ENCODE measurements around the gene DPEP2.
"Not testable (repeated sequence)": the region's sequence is repeated elsewhere in the genome, so short reads cannot be mapped to it uniquely, and the experiment has no call there.

The DPEP2 gene

GRCh38 chr16:67977005-67977404 is 22.3 kb downstream of the DPEP2 start:
- Histone ChIP-seq H4K8ac (ENCODE audit: low read depth, low read length) (no peak overlapping the region), H3K4me3 (ENCODE audit: low read length) (no peak overlapping the region), H3K79me1 (ENCODE audit: low read length) (no peaks in the 10 kb centered on the region), H2BK5ac (ENCODE audit: low read length) (no peak overlapping the region), H3K4me2 (ENCODE audit: low read length) (no peak overlapping the region), H3K79me2 (ENCODE audit: control insufficient read depth, insufficient read depth, low read length) (no peaks in the 10 kb centered on the region), H3K36me3 (ENCODE audit: control insufficient read depth, insufficient read depth, low read length) (no peaks in the 10 kb centered on the region), H2BK120ac (ENCODE audit: low read depth, low read length) (no peak overlapping the region), H3K4me1 (ENCODE audit: control insufficient read depth, low read depth, low read length) (no peaks in the 10 kb centered on the region), H3K27ac (ENCODE audit: low read depth, low read length) (no peak overlapping the region), H3K27me3 (ENCODE audit: insufficient read depth, low read length, poor library complexity) (no peaks in the 10 kb centered on the region), H3K23ac (ENCODE audit: low read length) (no peak overlapping the region), H3K18ac (ENCODE audit: low read length) (no peak overlapping the region), H3K4ac (ENCODE audit: low read depth, low read length) (no peak overlapping the region), H3K56ac (ENCODE audit: low read length) (no peak overlapping the region), H2BK15ac (replicated peaks; ENCODE audit: low read depth) (no peak overlapping the region), H3K9ac (ENCODE audit: low read length) (no peak overlapping the region), H2AK5ac (ENCODE audit: low read length) (no peak overlapping the region), H4K5ac (ENCODE audit: low read length) (no peak overlapping the region)
- WGBS (ENCODE audit: extremely low coverage, insufficient coverage, low lambda C conversion rate), result no CpG with 5 or more reads among the region's 5 CpGs
- no peak for DNase-seq

- no peak for DNase-seq
- Histone ChIP-seq H2BK5ac (ENCODE audit: low read length) (no peak overlapping the region), H3K56ac (ENCODE audit: low read length) (no peak overlapping the region), H3K4me2 (ENCODE audit: low read length) (no peak overlapping the region), H3K9ac (ENCODE audit: low read length) (no peak overlapping the region), H3K4me1 (ENCODE audit: control insufficient read depth, low read depth, low read length) (no peaks in the 10 kb centered on the region), H3K27ac (ENCODE audit: low read depth, low read length) (no peak overlapping the region), H3K79me1 (ENCODE audit: low read length) (no peaks in the 10 kb centered on the region), H3K4ac (ENCODE audit: low read depth, low read length) (no peak overlapping the region), H4K5ac (ENCODE audit: low read length) (no peak overlapping the region), H2BK120ac (ENCODE audit: low read depth, low read length) (no peak overlapping the region), H2AK5ac (ENCODE audit: low read length) (no peak overlapping the region), H3K27me3 (ENCODE audit: insufficient read depth, low read length, poor library complexity) (no peaks in the 10 kb centered on the region), H3K4me3 (ENCODE audit: low read length) (no peak overlapping the region), H3K23ac (ENCODE audit: low read length) (no peak overlapping the region), H3K36me3 (ENCODE audit: control insufficient read depth, insufficient read depth, low read length) (no peaks in the 10 kb centered on the region), H3K18ac (ENCODE audit: low read length) (no peak overlapping the region), H3K79me2 (ENCODE audit: control insufficient read depth, insufficient read depth, low read length) (no peaks in the 10 kb centered on the region), H2BK15ac (replicated peaks; ENCODE audit: low read depth) (no peak overlapping the region), H4K8ac (ENCODE audit: low read depth, low read length) (no peak overlapping the region)
- no CpG with 5 or more reads among the region's 2 CpGs for WGBS (ENCODE audit: extremely low coverage, insufficient coverage, low lambda C conversion rate)
These were observed 23.1 kb downstream of the DPEP2 start for GRCh38 chr16:67976205-67976604.

GRCh38 chr16:67975321-67976105 is 23.8 kb downstream of the DPEP2 start:
- Histone ChIP-seq H3K36me3 (ENCODE audit: control insufficient read depth, insufficient read depth, low read length) (no peaks in the 10 kb centered on the region), H4K8ac (ENCODE audit: low read depth, low read length) (no peak overlapping the region), H3K4me3 (ENCODE audit: low read length) (no peak overlapping the region), H2AK5ac (ENCODE audit: low read length) (no peak overlapping the region), H3K9ac (ENCODE audit: low read length) (no peak overlapping the region), H3K4ac (ENCODE audit: low read depth, low read length) (no peak overlapping the region), H2BK5ac (ENCODE audit: low read length) (no peak overlapping the region), H2BK120ac (ENCODE audit: low read depth, low read length) (no peak overlapping the region), H3K23ac (ENCODE audit: low read length) (no peak overlapping the region), H3K79me2 (ENCODE audit: control insufficient read depth, insufficient read depth, low read length) (no peaks in the 10 kb centered on the region), H3K79me1 (ENCODE audit: low read length) (no peaks in the 10 kb centered on the region), H4K5ac (ENCODE audit: low read length) (no peak overlapping the region), H3K27ac (ENCODE audit: low read depth, low read length) (no peak overlapping the region), H3K18ac (ENCODE audit: low read length) (no peak overlapping the region), H3K4me2 (ENCODE audit: low read length) (no peak overlapping the region), H2BK15ac (replicated peaks; ENCODE audit: low read depth) (no peak overlapping the region), H3K4me1 (ENCODE audit: control insufficient read depth, low read depth, low read length) (no peaks in the 10 kb centered on the region), H3K27me3 (ENCODE audit: insufficient read depth, low read length, poor library complexity) (no peaks in the 10 kb centered on the region), H3K56ac (ENCODE audit: low read length) (no peak overlapping the region)
- DNase-seq, result no peak
- WGBS (ENCODE audit: extremely low coverage, insufficient coverage, low lambda C conversion rate), result no CpG with 5 or more reads among the region's 14 CpGs

- not testable (repeated sequence) for H3K9ac ChIP-seq (ENCODE audit: low read length); H3K36me3 ChIP-seq (ENCODE audit: control insufficient read depth, insufficient read depth, low read length); H4K5ac ChIP-seq (ENCODE audit: low read length); H3K4me3 ChIP-seq (ENCODE audit: low read length); DNase-seq; H3K27me3 ChIP-seq (ENCODE audit: insufficient read depth, low read length, poor library complexity); H3K79me2 ChIP-seq (ENCODE audit: control insufficient read depth, insufficient read depth, low read length); H2BK5ac ChIP-seq (ENCODE audit: low read length); H2BK120ac ChIP-seq (ENCODE audit: low read depth, low read length); H3K4me2 ChIP-seq (ENCODE audit: low read length); H3K23ac ChIP-seq (ENCODE audit: low read length); H3K56ac ChIP-seq (ENCODE audit: low read length); H3K27ac ChIP-seq (ENCODE audit: low read depth, low read length); H3K4ac ChIP-seq (ENCODE audit: low read depth, low read length); H2AK5ac ChIP-seq (ENCODE audit: low read length); H2BK15ac ChIP-seq (replicated peaks; ENCODE audit: low read depth); H4K8ac ChIP-seq (ENCODE audit: low read depth, low read length); H3K18ac ChIP-seq (ENCODE audit: low read length); H3K4me1 ChIP-seq (ENCODE audit: control insufficient read depth, low read depth, low read length); H3K79me1 ChIP-seq (ENCODE audit: low read length)
- WGBS (ENCODE audit: extremely low coverage, insufficient coverage, low lambda C conversion rate), result no CpG with 5 or more reads among the region's 7 CpGs
These were observed 27.0 kb downstream of the DPEP2 start for GRCh38 chr16:67972285-67972684.

GRCh38 chr16:67971111-67971510 is 28.2 kb downstream of the DPEP2 start:
- no peak overlapping the region for H2AK5ac ChIP-seq (ENCODE audit: low read length)
- H3K27ac ChIP-seq (ENCODE audit: low read depth, low read length), result no peak overlapping the region
- H3K36me3 ChIP-seq (ENCODE audit: control insufficient read depth, insufficient read depth, low read length), result no peaks in the 10 kb centered on the region
- peaks cover 8% of the 10 kb centered on the region for H3K4me1 ChIP-seq (ENCODE audit: control insufficient read depth, low read depth, low read length)
- H3K4me3 ChIP-seq (ENCODE audit: low read length), result no peak overlapping the region
- H3K27me3 ChIP-seq (ENCODE audit: insufficient read depth, low read length, poor library complexity), result no peaks in the 10 kb centered on the region
- H3K4ac ChIP-seq (ENCODE audit: low read depth, low read length), result no peak overlapping the region
- no peak overlapping the region for H4K5ac ChIP-seq (ENCODE audit: low read length)
- peaks cover 15% of the 10 kb centered on the region for H3K79me1 ChIP-seq (ENCODE audit: low read length)
- no peak overlapping the region for H3K56ac ChIP-seq (ENCODE audit: low read length)
- H3K79me2 ChIP-seq (ENCODE audit: control insufficient read depth, insufficient read depth, low read length), result peaks cover 15% of the 10 kb centered on the region
- no peak overlapping the region for H3K18ac ChIP-seq (ENCODE audit: low read length)
- no peak overlapping the region for H4K8ac ChIP-seq (ENCODE audit: low read depth, low read length)
- no peak for DNase-seq
- H3K9ac ChIP-seq (ENCODE audit: low read length), result no peak overlapping the region
- H2BK15ac ChIP-seq (replicated peaks; ENCODE audit: low read depth), result no peak overlapping the region
- H2BK5ac ChIP-seq (ENCODE audit: low read length), result no peak overlapping the region
- H2BK120ac ChIP-seq (ENCODE audit: low read depth, low read length), result no peak overlapping the region
- no peak overlapping the region for H3K23ac ChIP-seq (ENCODE audit: low read length)
- no peak overlapping the region for H3K4me2 ChIP-seq (ENCODE audit: low read length)
- no CpG with 5 or more reads among the region's 9 CpGs for WGBS (ENCODE audit: extremely low coverage, insufficient coverage, low lambda C conversion rate)

All from mesendoderm (in vitro differentiated cells).